Measurements from ENCODE around the gene SLC2A9.
"Not testable (repeated sequence)": the region's sequence is repeated elsewhere in the genome, so short reads cannot be mapped to it uniquely, and the experiment has no call there.

GRCh38 chr4:9785891-9786290 lies 235.4 kb downstream of the SLC2A9 start:
- TF ChIP-seq POLR2A, CTCF (IDR thresholded peaks at IDR 0.05): not testable (repeated sequence)
